HCT116 (cell line): ENCODE measurements around the gene FGD5. TPM values are rescaled to one million over a fixed set of nuclear protein-coding genes. Genes with fewer than 3 reads are reported as not detected.

Source experiments
- ATAC-seq: fragments of 200-7000 bp; cut with Tn5 transposase; 2 replicates; pipeline ENCODE4 v1.9.1; 2020; ENCODE audit warnings: mild to moderate bottlenecking, moderate library complexity
- BruUV-seq: library from RNA; stranded (reverse); fragments of 400-500 nt; replicated peaks from 2 replicates; lab custom pipeline; 2021; lab: Mats Ljungman, UMichigan
- CTCF ChIA-PET: fragments of 300-600 bp; sonication (Branson Sonifier 250); formaldehyde crosslinking; loops from one replicate; lab custom pipeline; 2021; ENCODE audit warnings: antibody characterized with exemption; lab: Charles Lee
- POLR2A ChIA-PET: fragments of 300-600, 350-600 bp; sonication (Branson Sonifier 250); formaldehyde crosslinking; loops from one replicate; lab custom pipeline; 2021; ENCODE audit warnings: antibody characterized with exemption; lab: Charles Lee
- RAD21 ChIA-PET, 2 experiments: fragments of 300-600 bp; sonication (Branson Sonifier 250); formaldehyde crosslinking; loops; one replicate each; lab custom pipeline; 2023; ENCODE audit warnings: low total read pairs in 2 of 2; ENCODE audit not compliant: uncharacterized antibody in 2 of 2, unreplicated experiment in 2 of 2, low non-redundant PET in 1 of 2; lab: Charles Lee
- DNase-seq: peaks from one replicate; pipeline ENCODE4 v3.0.0-alpha.2; 2010; ENCODE audit warnings: low read depth, low spot score
- H2AFZ ChIP-seq: fragments of 200-600 bp; shearing (Covaris generic), sonication (generic); 2 replicates; pipeline ENCODE4 v1.6.1; 2017; ENCODE audit warnings: low read depth, mixed run types, mixed read lengths, antibody characterized with exemption, low read length; ENCODE audit not compliant: poor library complexity, severe bottlenecking
- H3K27ac ChIP-seq: 2 replicates; pipeline ENCODE4 v1.5.1; 2012; ENCODE audit warnings: low read depth, low read length
- H3K27me3 ChIP-seq: fragments of 200-600 bp; sonication (generic); 2 replicates; pipeline ENCODE4 v1.6.1; 2016; ENCODE audit warnings: mixed run types, low read length, mixed read lengths; ENCODE audit not compliant: insufficient read depth
- H3K36me3 ChIP-seq, 2 experiments: fragments of 200-500 bp in 1 of 2; fragments of 200-600 bp in 1 of 2; sonication (Bioruptor generic) in 1 of 2; sonication (generic) in 1 of 2; 2 replicates each; pipeline versions ENCODE4 v1.5.1 to v1.6.1; 2014 to 2016; ENCODE audit warnings: low read length in 2 of 2, inconsistent platforms in 1 of 2, mixed read lengths in 1 of 2, mixed run types in 1 of 2; ENCODE audit not compliant: insufficient read depth in 2 of 2, control insufficient read depth in 1 of 2
- H3K4me1 ChIP-seq, 2 experiments: fragments of 200-600 bp in 1 of 2; sonication (generic) in 1 of 2; 2 replicates each; pipeline versions ENCODE4 v1.5.1 to v1.6.1; 2012 to 2017; ENCODE audit warnings: low read length in 2 of 2, inconsistent platforms in 1 of 2, mild to moderate bottlenecking in 1 of 2, mixed read lengths in 1 of 2, mixed run types in 1 of 2, moderate library complexity in 1 of 2; ENCODE audit not compliant: insufficient read depth in 2 of 2, control insufficient read depth in 1 of 2
- H3K4me2 ChIP-seq: fragments of 200-600 bp; sonication (generic); 2 replicates; pipeline ENCODE4 v1.6.1; 2017; ENCODE audit warnings: mixed run types, low read length, mixed read lengths
- H3K4me3 ChIP-seq, 2 experiments: fragments of 200-600 bp in 1 of 2; sonication (generic) in 1 of 2; replicated peaks in 1 of 2; 2 replicates each; pipeline ENCODE4 v1.5.1; 2011 to 2016; ENCODE audit warnings: low read length in 2 of 2, control low read depth in 1 of 2, low read depth in 1 of 2, mild to moderate bottlenecking in 1 of 2, mixed read lengths in 1 of 2, mixed run types in 1 of 2
- H3K79me2 ChIP-seq: fragments of 200-600 bp; sonication (generic); 2 replicates; pipeline ENCODE4 v1.6.1; 2017; ENCODE audit warnings: mild to moderate bottlenecking, mixed run types, low read length, moderate library complexity, mixed read lengths; ENCODE audit not compliant: insufficient read depth
- H3K9ac ChIP-seq: fragments of 200-600 bp; sonication (generic); 2 replicates; pipeline ENCODE4 v1.6.1; 2016; ENCODE audit warnings: low read length, mixed read lengths
- H3K9me2 ChIP-seq: fragments of 200-600 bp; sonication (generic), shearing (Covaris generic); 2 replicates; pipeline ENCODE4 v1.6.1; 2017; ENCODE audit warnings: mixed run types, mild to moderate bottlenecking, moderate library complexity; ENCODE audit not compliant: insufficient read depth
- H3K9me3 ChIP-seq, 2 experiments: fragments of 200-500 bp in 1 of 2; fragments of 200-600 bp in 1 of 2; sonication (Bioruptor generic) in 1 of 2; sonication (generic) in 1 of 2; 2 replicates each; pipeline ENCODE4 v1.6.1; 2014 to 2017; ENCODE audit warnings: low read length in 2 of 2, mixed read lengths in 2 of 2, inconsistent platforms in 1 of 2, low read depth in 1 of 2, mild to moderate bottlenecking in 1 of 2, mixed run types in 1 of 2, moderate library complexity in 1 of 2; ENCODE audit not compliant: control insufficient read depth in 1 of 2, insufficient read depth in 1 of 2
- H4K20me1 ChIP-seq: fragments of 200-600 bp; sonication (generic), shearing (Covaris generic); 2 replicates; pipeline ENCODE4 v1.6.1; 2017; ENCODE audit warnings: mixed run types, mild to moderate bottlenecking, moderate library complexity; ENCODE audit not compliant: insufficient read depth
- CBX3 ChIP-seq: IDR thresholded peaks from 2 replicates; pipeline ENCODE4 v1.6.1; 2012; ENCODE audit warnings: low read depth
- ELF1 ChIP-seq: IDR thresholded peaks from 2 replicates; pipeline ENCODE4 v1.6.1; 2012; ENCODE audit warnings: low read depth, borderline replicate concordance
- EZH2phosphoT487 ChIP-seq: fragments of 200-600 bp; IDR thresholded peaks from 2 replicates; pipeline ENCODE4 v1.6.1; 2018; ENCODE audit warnings: antibody characterized with exemption, borderline replicate concordance
- JUND ChIP-seq: IDR thresholded peaks from 2 replicates; pipeline ENCODE4 v1.6.1; 2012
- POLR2AphosphoS5 ChIP-seq: IDR thresholded peaks from 2 replicates; pipeline ENCODE4 v1.6.1; 2011; ENCODE audit warnings: mild to moderate bottlenecking, low read depth, low read length, moderate library complexity
- RAD21 ChIP-seq: IDR thresholded peaks from 2 replicates; pipeline ENCODE4 v1.6.1; 2012; ENCODE audit warnings: low read depth, mild to moderate bottlenecking
- SP1 ChIP-seq: IDR thresholded peaks from 2 replicates; pipeline ENCODE4 v1.6.1; 2012; ENCODE audit warnings: low read depth
- YY1 ChIP-seq: IDR thresholded peaks from 2 replicates; pipeline ENCODE4 v1.6.1; 2011; ENCODE audit warnings: low read length, low read depth, moderate library complexity, mild to moderate bottlenecking; ENCODE audit not compliant: insufficient replicate concordance; ENCODE audit errors: extremely low read depth
- intact Hi-C: fragments of 100-400 bp; cut with micrococcal nuclease; formaldehyde crosslinking; loops from 2 replicates; pipeline ENCODE4 v1.10.0; 2022
- total RNA-seq: library from RNA; stranded (reverse); gene quantifications from one replicate; pipeline ENCODE4 v1.2.1, GENCODE V29; 2021; ENCODE audit not compliant: unreplicated experiment
- TF ChIP-seq, protein P1 (sequence below), 3 experiments: fragments of 200-600 bp in 1 of 3; sonication (generic) in 1 of 3; IDR thresholded peaks in 2 of 3; conservative IDR thresholded peaks in 1 of 3; 2 replicates each; pipeline ENCODE4 v1.5.1; 2012 to 2017; ENCODE audit warnings: low read depth in 2 of 3, low read length in 2 of 3, antibody characterized with exemption in 1 of 3, borderline replicate concordance in 1 of 3, control low read depth in 1 of 3, mild to moderate bottlenecking in 1 of 3, mixed read lengths in 1 of 3, mixed run types in 1 of 3, moderate library complexity in 1 of 3; ENCODE audit not compliant: insufficient read depth in 1 of 3
- TF ChIP-seq, protein P2 (sequence below): IDR thresholded peaks from 2 replicates; pipeline ENCODE4 v1.6.1; 2012

The FGD5 gene
- total RNA-seq, 1 experiment from 2014 or later, result 0.22 TPM

DNA sequence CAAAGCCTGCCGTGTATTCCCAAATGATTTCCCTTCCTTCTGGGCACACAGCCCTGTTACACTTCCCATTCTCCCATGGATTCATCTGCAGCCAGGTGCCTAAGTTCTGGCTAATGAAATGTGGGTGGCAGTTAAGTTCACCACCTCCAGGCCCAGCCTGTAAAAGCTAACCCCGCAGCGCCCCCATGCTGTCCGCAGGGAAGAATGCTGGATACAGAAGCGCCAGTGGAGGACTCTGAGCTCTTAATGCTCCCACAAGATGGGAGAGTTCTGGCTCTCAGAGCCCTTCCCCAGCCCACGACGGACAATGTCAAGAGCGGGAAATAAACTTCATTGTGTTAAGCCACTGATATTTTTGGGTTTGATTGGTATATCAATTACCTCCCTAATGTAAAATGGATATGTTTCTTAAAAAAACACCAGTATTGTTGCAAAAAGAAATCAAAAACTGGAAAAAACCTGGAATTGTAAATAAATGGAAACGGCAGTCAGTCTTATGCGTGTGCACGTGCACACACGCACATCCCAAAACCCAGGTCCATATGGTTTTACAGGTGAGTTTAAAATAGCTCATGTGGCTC is 37.7 kb upstream of the FGD5 start:
- TF ChIP-seq, protein P1, sequence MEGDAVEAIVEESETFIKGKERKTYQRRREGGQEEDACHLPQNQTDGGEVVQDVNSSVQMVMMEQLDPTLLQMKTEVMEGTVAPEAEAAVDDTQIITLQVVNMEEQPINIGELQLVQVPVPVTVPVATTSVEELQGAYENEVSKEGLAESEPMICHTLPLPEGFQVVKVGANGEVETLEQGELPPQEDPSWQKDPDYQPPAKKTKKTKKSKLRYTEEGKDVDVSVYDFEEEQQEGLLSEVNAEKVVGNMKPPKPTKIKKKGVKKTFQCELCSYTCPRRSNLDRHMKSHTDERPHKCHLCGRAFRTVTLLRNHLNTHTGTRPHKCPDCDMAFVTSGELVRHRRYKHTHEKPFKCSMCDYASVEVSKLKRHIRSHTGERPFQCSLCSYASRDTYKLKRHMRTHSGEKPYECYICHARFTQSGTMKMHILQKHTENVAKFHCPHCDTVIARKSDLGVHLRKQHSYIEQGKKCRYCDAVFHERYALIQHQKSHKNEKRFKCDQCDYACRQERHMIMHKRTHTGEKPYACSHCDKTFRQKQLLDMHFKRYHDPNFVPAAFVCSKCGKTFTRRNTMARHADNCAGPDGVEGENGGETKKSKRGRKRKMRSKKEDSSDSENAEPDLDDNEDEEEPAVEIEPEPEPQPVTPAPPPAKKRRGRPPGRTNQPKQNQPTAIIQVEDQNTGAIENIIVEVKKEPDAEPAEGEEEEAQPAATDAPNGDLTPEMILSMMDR (IDR thresholded peaks at IDR 0.05 in 2 of 3, conservative IDR thresholded peaks at IDR 0.05 in 1 of 3; ENCODE audit: borderline replicate concordance in 1 of 3, insufficient read depth in 1 of 3, low read depth in 2 of 3, low read length in 2 of 3), result peak; percentile 86 to 88 (median 88)
- TF ChIP-seq RAD21 (peak; percentile 89), YY1 (peak; percentile 61), JUND (no peak)
- ChIA-PET POLR2A (interaction anchor here (1.4 kb wide), 1 partner anchor 107 kb away, joined by 4 read pairs; no protein-coding TSS in a partner anchor), RAD21 (interaction anchor here in 1 of 2 experiments (0.9 to 1.2 kb wide), 2 partner anchors 107 to 140 kb away, joined by 3 to 5 read pairs; no protein-coding TSS in a partner anchor), CTCF (interaction anchor here (0.6 to 3.7 kb wide), 20 partner anchors 8 to 884 kb away, joined by 3 to 58 read pairs (median 5); partner anchors contain the start of genes C3orf20 and CCDC174)
- Histone ChIP-seq H3K4me1 (no peaks in the 10 kb centered on the region), H3K79me2 (no peaks in the 10 kb centered on the region), H3K9me3 (no peaks in the 10 kb centered on the region), H3K9ac (no peak overlapping the region), H4K20me1 (no peaks in the 10 kb centered on the region), H2AFZ (peak overlapping the region; percentile 19), H3K27ac (no peak overlapping the region), H3K36me3 (no peaks in the 10 kb centered on the region), H3K4me3 (no peak overlapping the region), H3K9me2 (no peaks in the 10 kb centered on the region), H3K27me3 (no peaks in the 10 kb centered on the region), H3K4me2 (no peak overlapping the region)
- DNase-seq (peak; percentile 74), ATAC-seq (peak; percentile 100)
- intact Hi-C loops, result loop anchor here (1.0 to 5.0 kb wide), 3 partner anchors 108 to 274 kb away; no protein-coding TSS in a partner anchor
- BruUV-seq, result no TSS peak

DNA sequence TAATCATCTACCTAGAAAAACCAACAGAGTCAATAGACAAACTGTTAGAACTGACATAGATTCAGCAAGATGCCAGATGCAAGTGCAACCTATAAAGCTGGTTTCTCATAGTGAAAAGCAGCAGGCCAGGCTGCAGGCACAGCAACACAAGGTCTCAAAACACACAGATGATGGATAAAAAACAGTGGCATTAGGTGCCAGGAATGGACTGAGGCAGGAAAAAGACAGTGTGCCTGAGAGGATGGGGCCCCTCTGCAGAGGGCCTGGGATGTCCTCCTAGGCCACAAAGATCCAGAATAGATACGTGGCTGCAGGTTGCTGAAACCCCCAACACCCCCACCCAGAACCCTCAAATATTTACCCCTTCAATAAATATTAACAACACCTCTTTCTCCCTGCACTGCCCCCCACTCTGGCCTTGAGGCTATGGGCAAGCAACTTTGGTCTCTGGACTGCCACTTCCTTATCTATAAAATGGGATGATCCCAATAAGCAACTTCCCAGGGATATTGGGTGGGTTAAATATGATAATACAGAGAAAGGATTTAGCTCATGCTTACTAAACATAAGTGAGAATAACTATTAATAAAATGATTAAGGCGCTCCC is 35.2 kb upstream of the FGD5 start:
- no peaks in the 10 kb centered on the region for H3K27me3 ChIP-seq
- no peaks in the 10 kb centered on the region for H3K36me3 ChIP-seq
- H4K20me1 ChIP-seq, result no peaks in the 10 kb centered on the region
- no peak overlapping the region for H3K4me3 ChIP-seq
- ATAC-seq (no peak), DNase-seq (no peak)
- H3K9me2 ChIP-seq, result no peaks in the 10 kb centered on the region
- no peaks in the 10 kb centered on the region for H3K79me2 ChIP-seq
- H2AFZ ChIP-seq, result no peak overlapping the region
- H3K9ac ChIP-seq, result no peak overlapping the region
- POLR2A ChIA-PET, result no interaction called here
- intact Hi-C loops, result loop anchor here (5.0 kb wide), 1 partner anchor 276 kb away; no protein-coding TSS in a partner anchor
- no peaks in the 10 kb centered on the region for H3K9me3 ChIP-seq
- no TSS peak for BruUV-seq
- RAD21 ChIA-PET, result no interaction called here
- H3K4me1 ChIP-seq, result no peaks in the 10 kb centered on the region
- no peak overlapping the region for H3K4me2 ChIP-seq
- H3K27ac ChIP-seq, result no peak overlapping the region
- CTCF ChIA-PET, result no interaction called here
- TF ChIP-seq RAD21 (no peak), POLR2AphosphoS5 (no peak), CBX3 (no peak), EZH2phosphoT487 (no peak), SP1 (no peak), ELF1 (no peak)
- TF ChIP-seq, protein P1 (IDR thresholded peaks at IDR 0.05 in 2 of 3, conservative IDR thresholded peaks at IDR 0.05 in 1 of 3; ENCODE audit: borderline replicate concordance in 1 of 3, insufficient read depth in 1 of 3, low read depth in 2 of 3, low read length in 2 of 3), result no peak
- TF ChIP-seq, protein P2, sequence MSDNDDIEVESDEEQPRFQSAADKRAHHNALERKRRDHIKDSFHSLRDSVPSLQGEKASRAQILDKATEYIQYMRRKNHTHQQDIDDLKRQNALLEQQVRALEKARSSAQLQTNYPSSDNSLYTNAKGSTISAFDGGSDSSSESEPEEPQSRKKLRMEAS, result no peak
